ENCODE data around the gene SLCO3A1.

DNA sequence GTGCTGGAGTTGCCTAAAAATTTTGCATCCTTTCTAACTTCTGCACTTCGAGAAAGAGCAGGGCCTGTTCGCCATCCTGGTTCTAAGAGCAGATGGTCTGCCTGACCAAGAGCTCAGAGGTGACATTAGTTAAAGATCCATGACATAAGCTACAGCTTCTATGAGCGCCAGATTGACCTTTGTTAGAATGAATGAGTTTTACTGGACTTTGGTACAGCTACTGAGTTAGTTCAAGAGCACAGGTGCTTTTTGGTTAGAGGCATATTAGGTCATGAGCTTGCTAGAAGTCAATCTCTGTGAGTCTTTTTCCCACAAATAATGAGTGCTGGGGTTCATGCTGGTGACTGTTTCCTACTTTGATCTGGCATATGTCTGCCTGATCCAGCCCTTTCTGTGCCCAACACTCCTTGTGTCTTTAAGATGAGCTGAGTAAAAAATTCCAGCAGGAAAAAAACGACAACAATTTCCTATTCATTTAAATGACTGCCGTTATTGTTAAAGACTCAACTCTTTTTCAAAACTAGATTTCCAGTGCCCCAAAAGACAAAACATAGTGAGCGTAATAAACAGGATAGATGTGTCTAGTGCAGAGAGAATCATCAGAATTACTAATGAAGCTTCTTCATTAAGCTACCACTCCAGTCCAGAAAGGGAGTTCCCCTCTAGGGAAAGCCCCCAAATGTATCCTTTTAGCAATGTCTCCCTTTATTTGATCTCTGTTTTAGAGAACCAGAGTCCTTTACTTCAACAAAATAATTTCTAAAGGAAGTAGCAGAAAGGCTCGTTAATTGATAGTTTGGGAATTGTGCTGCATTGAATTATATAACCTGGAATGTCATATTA is 152.9 kb downstream of the SLCO3A1 start:
- TF ChIP-seq, protein P1, sequence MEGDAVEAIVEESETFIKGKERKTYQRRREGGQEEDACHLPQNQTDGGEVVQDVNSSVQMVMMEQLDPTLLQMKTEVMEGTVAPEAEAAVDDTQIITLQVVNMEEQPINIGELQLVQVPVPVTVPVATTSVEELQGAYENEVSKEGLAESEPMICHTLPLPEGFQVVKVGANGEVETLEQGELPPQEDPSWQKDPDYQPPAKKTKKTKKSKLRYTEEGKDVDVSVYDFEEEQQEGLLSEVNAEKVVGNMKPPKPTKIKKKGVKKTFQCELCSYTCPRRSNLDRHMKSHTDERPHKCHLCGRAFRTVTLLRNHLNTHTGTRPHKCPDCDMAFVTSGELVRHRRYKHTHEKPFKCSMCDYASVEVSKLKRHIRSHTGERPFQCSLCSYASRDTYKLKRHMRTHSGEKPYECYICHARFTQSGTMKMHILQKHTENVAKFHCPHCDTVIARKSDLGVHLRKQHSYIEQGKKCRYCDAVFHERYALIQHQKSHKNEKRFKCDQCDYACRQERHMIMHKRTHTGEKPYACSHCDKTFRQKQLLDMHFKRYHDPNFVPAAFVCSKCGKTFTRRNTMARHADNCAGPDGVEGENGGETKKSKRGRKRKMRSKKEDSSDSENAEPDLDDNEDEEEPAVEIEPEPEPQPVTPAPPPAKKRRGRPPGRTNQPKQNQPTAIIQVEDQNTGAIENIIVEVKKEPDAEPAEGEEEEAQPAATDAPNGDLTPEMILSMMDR (conservative IDR thresholded peaks at IDR 0.05 in 1 of 2, IDR thresholded peaks at IDR 0.05 in 1 of 2; ENCODE audit: low read depth in 1 of 2, low read length in 2 of 2): no peak
- no peak for TF ChIP-seq EZH2 (IDR thresholded peaks at IDR 0.05; ENCODE audit: low read length, missing control alignments)
